Stimulated activated CD8-positive, alpha-beta memory T cell treated with anti-CD3 and anti-CD28 coated beads, Interleukin-12 subunit alpha, Interleukin-12 subunit beta, amount 100 ng/mL, for 24 hours (primary cell): ENCODE data around the gene PRPH2.

Source experiments
- DNase-seq: peaks from one replicate; pipeline ENCODE4 v3.0.0-alpha.2; 2020; ENCODE audit errors: extremely low read depth

PRPH2 gene

GRCh38 chr6:42722497-42722896, at the start of gene PRPH2:
Gene PRPH2 (minus strand): TSS chr6:42722597. CDS start chr6:42722334, 263 bp downstream.
- no peak for DNase-seq

GRCh38 chr6:42771741-42772100, 49.3 kb upstream of the PRPH2 start:
- DNase-seq = no peak

GRCh38 chr6:42769836-42770235, 47.4 kb upstream of the PRPH2 start:
- no peak for DNase-seq

GRCh38 chr6:42769051-42769450, 46.7 kb upstream of the PRPH2 start:
- no peak for DNase-seq

- no peak for DNase-seq
Measured at GRCh38 chr6:42766163-42766670, 43.8 kb upstream of the PRPH2 start.

GRCh38 chr6:42764911-42765648, 42.7 kb upstream of the PRPH2 start:
- DNase-seq = no peak

GRCh38 chr6:42762950-42763349, 40.6 kb upstream of the PRPH2 start:
- no peak for DNase-seq

- DNase-seq = no peak
Measured at GRCh38 chr6:42762426-42762859, 40.0 kb upstream of the PRPH2 start.

- DNase-seq = no peak
Measured at GRCh38 chr6:42761287-42762067, 39.1 kb upstream of the PRPH2 start.

- no peak for DNase-seq
Measured at GRCh38 chr6:42758756-42759430, 36.5 kb upstream of the PRPH2 start.

GRCh38 chr6:42756722-42757121, 34.3 kb upstream of the PRPH2 start:
- DNase-seq = no peak

GRCh38 chr6:42754759-42755158, 32.4 kb upstream of the PRPH2 start:
- DNase-seq = no peak

- no peak for DNase-seq
Measured at GRCh38 chr6:42751055-42751454, 28.7 kb upstream of the PRPH2 start.

- no peak for DNase-seq
Measured at GRCh38 chr6:42748203-42748898, 26.0 kb upstream of the PRPH2 start.

- peak; percentile 57 for DNase-seq
Measured at GRCh38 chr6:42746463-42747391, 24.3 kb upstream of the PRPH2 start.

- peak; percentile 82 for DNase-seq
Measured at GRCh38 chr6:42745640-42746462, 23.5 kb upstream of the PRPH2 start, which contains the start of gene TBCC. Gene TBCC (minus strand): TSS chr6:42746103. CDS start chr6:42746073, 30 bp downstream.

- DNase-seq = no peak
Measured at GRCh38 chr6:42745083-42745639, 22.8 kb upstream of the PRPH2 start.

- no peak for DNase-seq
Measured at GRCh38 chr6:42744351-42744893, 22.0 kb upstream of the PRPH2 start.
